GM10266 (cell line): ENCODE results near the gene NCOA3.

Source experiments
- DNase-seq: peaks from one replicate; pipeline ENCODE4 v3.0.0; 2012; ENCODE audit errors: extremely low spot score
- TF ChIP-seq, protein P1 (sequence below): IDR thresholded peaks from 2 replicates; pipeline ENCODE4 v1.5.1; 2012; ENCODE audit warnings: mild to moderate bottlenecking, low read depth; ENCODE audit not compliant: control insufficient read depth, insufficient read depth; ENCODE audit errors: missing control alignments

NCOA3 gene

DNA sequence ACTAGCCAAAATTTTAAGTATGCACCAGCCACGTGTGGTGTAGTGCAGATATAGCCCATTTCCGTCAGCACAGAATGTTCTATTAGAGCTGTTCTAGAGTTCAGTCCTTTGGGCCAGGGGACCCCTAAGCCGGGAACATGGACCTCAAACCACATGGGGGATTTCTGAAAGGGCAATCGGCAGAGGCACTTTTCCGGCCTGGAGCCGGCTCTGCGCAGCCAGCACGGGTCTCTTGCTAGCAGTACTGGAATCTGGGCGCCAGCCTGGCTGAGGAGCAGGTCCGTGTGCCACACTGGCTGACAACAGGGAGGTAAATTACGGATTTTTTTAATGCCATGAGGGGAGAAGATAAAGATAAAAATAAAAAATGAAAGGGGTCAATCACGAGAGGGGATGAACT lies 163.1 kb downstream of the NCOA3 start:
- DNase-seq, result no peak
- TF ChIP-seq, protein P1, sequence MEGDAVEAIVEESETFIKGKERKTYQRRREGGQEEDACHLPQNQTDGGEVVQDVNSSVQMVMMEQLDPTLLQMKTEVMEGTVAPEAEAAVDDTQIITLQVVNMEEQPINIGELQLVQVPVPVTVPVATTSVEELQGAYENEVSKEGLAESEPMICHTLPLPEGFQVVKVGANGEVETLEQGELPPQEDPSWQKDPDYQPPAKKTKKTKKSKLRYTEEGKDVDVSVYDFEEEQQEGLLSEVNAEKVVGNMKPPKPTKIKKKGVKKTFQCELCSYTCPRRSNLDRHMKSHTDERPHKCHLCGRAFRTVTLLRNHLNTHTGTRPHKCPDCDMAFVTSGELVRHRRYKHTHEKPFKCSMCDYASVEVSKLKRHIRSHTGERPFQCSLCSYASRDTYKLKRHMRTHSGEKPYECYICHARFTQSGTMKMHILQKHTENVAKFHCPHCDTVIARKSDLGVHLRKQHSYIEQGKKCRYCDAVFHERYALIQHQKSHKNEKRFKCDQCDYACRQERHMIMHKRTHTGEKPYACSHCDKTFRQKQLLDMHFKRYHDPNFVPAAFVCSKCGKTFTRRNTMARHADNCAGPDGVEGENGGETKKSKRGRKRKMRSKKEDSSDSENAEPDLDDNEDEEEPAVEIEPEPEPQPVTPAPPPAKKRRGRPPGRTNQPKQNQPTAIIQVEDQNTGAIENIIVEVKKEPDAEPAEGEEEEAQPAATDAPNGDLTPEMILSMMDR, result no peak

DNA sequence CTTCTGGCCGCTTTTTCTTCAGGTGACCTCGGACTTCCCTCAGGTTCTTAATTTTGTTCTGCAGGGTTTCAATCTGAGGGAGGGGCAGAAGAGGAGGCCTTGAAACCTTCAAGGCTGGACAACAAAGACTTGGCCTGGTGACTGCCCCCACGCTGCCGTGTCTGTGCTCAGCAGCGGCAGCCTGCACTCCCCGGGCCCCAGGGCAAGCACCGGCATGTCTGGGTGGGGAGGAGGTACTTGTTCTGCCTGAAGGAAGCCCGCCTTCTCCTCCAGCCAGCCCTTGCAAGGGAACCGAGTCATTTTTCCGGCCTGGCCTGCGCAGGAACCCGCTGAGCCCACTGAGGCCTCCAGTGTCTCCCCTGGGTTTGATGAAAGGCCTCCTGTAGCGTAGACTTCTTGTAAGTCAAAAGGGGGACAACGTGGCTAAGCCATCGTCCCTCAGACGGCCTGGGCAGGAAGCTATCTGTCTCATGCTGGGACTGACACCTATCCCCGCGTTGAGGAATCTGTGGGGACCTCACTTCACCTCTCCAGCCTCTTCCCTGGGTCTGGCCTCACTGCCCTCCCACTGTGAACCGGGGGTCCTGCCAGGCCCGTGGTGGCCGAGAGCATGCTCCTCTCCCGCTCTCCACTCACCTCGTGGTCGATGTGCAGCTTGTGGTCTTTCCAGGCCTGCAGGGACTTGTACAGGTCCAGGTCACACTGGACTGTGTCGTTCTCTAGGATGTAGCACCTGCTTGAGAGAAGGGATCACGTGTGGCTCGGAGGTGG lies 163.7 kb downstream of the NCOA3 start:
- no peak for DNase-seq
- TF ChIP-seq, protein P1, result no peak

DNA sequence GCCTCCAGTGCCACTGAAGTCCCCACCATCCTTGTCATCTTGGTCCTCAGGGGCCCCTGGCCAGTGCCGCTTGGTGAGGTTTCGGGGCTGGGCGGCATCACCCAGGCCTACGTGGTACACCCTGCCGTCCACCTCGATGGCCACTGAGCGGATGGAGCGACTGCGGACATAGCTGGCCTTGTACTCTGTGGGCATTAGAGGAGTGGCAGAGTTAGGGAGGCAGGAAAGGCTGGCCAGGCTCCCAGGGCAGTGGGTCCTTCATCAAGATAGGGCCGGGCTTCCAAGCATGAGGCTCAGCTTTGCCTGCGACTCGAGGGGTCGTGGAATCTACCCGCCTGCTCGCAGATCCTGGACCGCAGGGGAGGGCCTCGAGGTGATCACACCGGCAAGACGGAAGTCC lies 164.6 kb downstream of the NCOA3 start:
- no peak for DNase-seq
- TF ChIP-seq, protein P1, result no peak

DNA sequence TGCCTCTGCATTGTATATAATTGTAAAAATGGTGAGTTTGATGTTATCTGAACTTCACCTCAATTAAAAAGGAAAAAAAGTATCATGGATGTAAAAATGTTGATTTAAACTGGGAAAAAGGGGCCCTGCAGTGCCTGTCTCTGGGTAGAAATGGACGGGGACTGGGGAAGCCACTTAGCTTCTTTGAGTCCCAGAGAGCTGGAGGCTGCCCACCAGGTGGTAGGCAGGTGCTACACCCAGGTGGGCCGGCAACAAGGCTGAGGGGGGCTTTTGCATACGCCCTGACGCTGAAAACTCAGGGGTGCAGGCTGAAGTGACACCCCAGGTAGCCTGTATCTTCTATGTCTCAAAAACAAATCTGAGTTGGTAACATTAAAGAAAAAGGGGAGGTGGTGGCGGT lies 165.4 kb downstream of the NCOA3 start:
- DNase-seq, result no peak
- TF ChIP-seq, protein P1, result no peak

DNA sequence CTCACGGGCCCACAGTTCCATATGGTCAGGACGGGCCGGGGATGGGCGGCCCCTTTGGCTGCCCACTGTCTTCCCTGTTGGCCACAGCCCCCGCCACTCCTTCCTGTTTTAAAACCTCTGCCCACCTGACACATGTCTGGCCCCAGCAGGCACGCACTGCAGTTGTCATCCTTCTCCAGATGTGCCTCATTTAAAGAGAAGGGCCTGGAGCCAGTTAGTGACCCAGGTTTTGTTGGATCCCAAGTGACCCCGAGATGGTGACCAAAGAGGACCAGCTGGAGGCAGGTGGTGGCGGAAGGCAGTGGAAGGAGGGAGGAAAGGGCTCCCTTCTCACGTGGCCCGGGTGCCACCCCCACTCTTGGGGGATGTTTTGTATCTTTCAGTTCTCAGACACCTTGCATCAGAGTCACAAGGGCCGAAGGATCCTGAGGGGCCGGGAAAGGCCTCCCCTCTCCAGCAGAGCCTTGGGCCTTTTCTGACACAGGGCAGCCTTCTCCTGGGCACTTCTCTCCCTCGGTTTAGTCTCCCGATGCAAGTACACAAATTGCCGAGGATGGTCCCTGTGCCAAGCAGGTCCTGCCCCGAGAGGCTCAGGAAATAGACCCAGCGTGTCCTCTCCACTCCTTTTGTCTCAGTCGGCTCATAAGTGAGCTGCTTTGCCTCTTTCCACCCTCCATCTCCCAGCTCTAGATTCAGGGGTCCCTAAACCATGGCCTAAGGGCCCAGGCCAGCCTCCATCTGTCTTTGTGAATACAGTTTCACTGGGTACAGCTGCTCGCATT lies 166.0 kb downstream of the NCOA3 start:
- TF ChIP-seq, protein P1, result no peak
- DNase-seq, result no peak

DNA sequence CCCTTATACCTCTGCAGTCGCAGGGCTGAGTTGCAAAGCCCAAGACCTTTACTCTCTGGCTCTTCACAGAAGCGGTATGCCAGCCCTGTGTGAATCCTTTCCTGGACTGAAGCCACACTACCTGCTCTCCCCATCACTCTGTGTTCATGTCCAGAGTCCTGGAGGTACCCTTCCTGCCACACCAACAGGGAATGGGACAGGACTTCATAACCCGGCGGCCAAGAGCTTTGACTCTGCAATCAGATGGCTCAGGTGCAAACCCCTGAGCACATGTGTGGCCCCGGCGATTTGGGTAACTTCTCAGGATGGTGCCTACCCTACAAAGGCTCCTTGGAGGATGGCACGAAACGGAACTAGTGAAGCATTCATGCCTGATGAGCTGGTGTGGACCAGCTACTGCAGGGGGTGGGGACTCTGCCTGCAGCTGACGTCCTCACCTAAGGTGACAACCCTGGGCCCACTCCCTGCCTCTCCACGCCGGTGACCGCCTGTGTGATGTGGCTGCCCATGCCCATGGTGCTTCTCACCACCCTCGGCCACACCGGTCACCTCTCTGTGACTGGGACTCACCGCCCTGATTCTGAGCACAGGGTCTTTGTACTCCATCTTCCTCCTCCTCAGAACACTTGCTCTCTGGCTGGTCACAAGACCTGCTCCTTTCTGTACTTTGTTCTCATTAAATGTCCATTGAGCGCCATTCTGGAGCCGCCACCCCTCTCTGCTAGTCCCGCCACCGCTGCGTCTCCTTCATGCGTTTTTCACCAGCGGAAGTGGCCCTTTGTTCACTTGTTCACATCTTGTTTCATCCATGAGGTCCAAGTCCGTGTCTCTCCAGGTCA lies 166.8 kb downstream of the NCOA3 start:
- TF ChIP-seq, protein P1, result no peak
- DNase-seq, result no peak
